ENCODE results near the gene HOXC10.
A peak's percentile ranks its signal among the peaks of the same experiment; 100 is the strongest.

HOXC10 gene

GRCh38 chr12:53978477-53979356 is 6.2 kb upstream of the HOXC10 start:
- Histone ChIP-seq H3K4me2 (ENCODE audit: low read length) (no peak overlapping the region), H3K27ac (ENCODE audit: low read length) (no peak overlapping the region), H4K20me1 (ENCODE audit: insufficient read depth, low read length) (no peaks in the 10 kb centered on the region)

GRCh38 chr12:53980104-53980801 is 4.7 kb upstream of the HOXC10 start:
- Histone ChIP-seq H3K9me3 (ENCODE audit: insufficient read depth, low read length) (no peaks in the 10 kb centered on the region), H2AFZ (ENCODE audit: low read depth, low read length) (0 out of 2 replicates have a peak overlapping the region, but pooled peaks have one; percentile 32), H4K20me1 (ENCODE audit: insufficient read depth, low read length) (no peaks in the 10 kb centered on the region), H3K27ac (ENCODE audit: low read length) (0 out of 2 replicates have a peak overlapping the region, but pooled peaks have one; percentile 38), H3K4me2 (ENCODE audit: low read length) (peak overlapping the region; percentile 78), H3K36me3 (replicated peaks; ENCODE audit: low read depth, low read length) (no peaks in the 10 kb centered on the region), H3K27me3 (ENCODE audit: low read depth, low read length) (0 out of 2 replicates have a peak, but pooled peaks cover 5% of the 10 kb centered on the region), H3K9ac (ENCODE audit: low read length) (peak overlapping the region; percentile 23; the same call in 1 of the 2 replicates), H3K4me3 (ENCODE audit: low read length) (peak overlapping the region; percentile 56), H3K4me1 (ENCODE audit: low read length) (peaks cover 42% of the 10 kb centered on the region), H3K79me2 (ENCODE audit: low read length) (no peaks in the 10 kb centered on the region)
- no peak for TF ChIP-seq EZH2phosphoT487 (IDR thresholded peaks at IDR 0.05; ENCODE audit: low read depth)
- no peak for TF ChIP-seq CTCF (IDR thresholded peaks at IDR 0.05; ENCODE audit: low read depth, low read length)

More at GRCh38 chr12:53978477-53979356, 6.2 kb upstream of the HOXC10 start:
- H3K9ac ChIP-seq (ENCODE audit: low read length), result no peak overlapping the region
- no peak for TF ChIP-seq EZH2phosphoT487 (IDR thresholded peaks at IDR 0.05; ENCODE audit: low read depth)
- TF ChIP-seq CTCF (IDR thresholded peaks at IDR 0.05; ENCODE audit: low read depth, low read length), result no peak
- no peak overlapping the region for H3K4me3 ChIP-seq (ENCODE audit: low read length)
- no peaks in the 10 kb centered on the region for H3K36me3 ChIP-seq (replicated peaks; ENCODE audit: low read depth, low read length)
- H3K27me3 ChIP-seq (ENCODE audit: low read depth, low read length), result 0 out of 2 replicates have a peak, but pooled peaks cover 5% of the 10 kb centered on the region
- no peaks in the 10 kb centered on the region for H3K79me2 ChIP-seq (ENCODE audit: low read length)
- H3K9me3 ChIP-seq (ENCODE audit: insufficient read depth, low read length), result no peaks in the 10 kb centered on the region
- H2AFZ ChIP-seq (ENCODE audit: low read depth, low read length), result no peak overlapping the region
- peaks cover 33% of the 10 kb centered on the region for H3K4me1 ChIP-seq (ENCODE audit: low read length)

- Histone ChIP-seq H3K9ac (ENCODE audit: low read length) (peak overlapping the region; percentile 23; the same call in 1 of the 2 replicates), H3K36me3 (replicated peaks; ENCODE audit: low read depth, low read length) (no peaks in the 10 kb centered on the region), H3K4me2 (ENCODE audit: low read length) (peak overlapping the region; percentile 78), H3K79me2 (ENCODE audit: low read length) (no peaks in the 10 kb centered on the region), H3K27ac (ENCODE audit: low read length) (peak overlapping the region; percentile 38; the same call in 1 of the 2 replicates), H3K4me1 (ENCODE audit: low read length) (peaks cover 44% of the 10 kb centered on the region), H4K20me1 (ENCODE audit: insufficient read depth, low read length) (no peaks in the 10 kb centered on the region), H3K4me3 (ENCODE audit: low read length) (peak overlapping the region; percentile 56), H3K27me3 (ENCODE audit: low read depth, low read length) (0 out of 2 replicates have a peak, but pooled peaks cover 5% of the 10 kb centered on the region), H3K9me3 (ENCODE audit: insufficient read depth, low read length) (no peaks in the 10 kb centered on the region), H2AFZ (ENCODE audit: low read depth, low read length) (peak overlapping the region; percentile 32; the same call in 1 of the 2 replicates)
- TF ChIP-seq CTCF (IDR thresholded peaks at IDR 0.05; ENCODE audit: low read depth, low read length), result no peak
- no peak for TF ChIP-seq EZH2phosphoT487 (IDR thresholded peaks at IDR 0.05; ENCODE audit: low read depth)
Observed at GRCh38 chr12:53980802-53981496, 4.0 kb upstream of the HOXC10 start.
